OCI-LY3 (cell line): ENCODE results near the gene ARHGAP21.

ENCODE experiments used
- CTCF ChIP-seq: fragments of 200-600, 300-600 bp; sonication (generic); IDR thresholded peaks from 2 replicates; pipeline ENCODE4 v1.5.1; 2014; ENCODE audit warnings: antibody characterized with exemption, low read length, low read depth
- EZH2phosphoT487 ChIP-seq: fragments of 200-600 bp; shearing (Covaris generic); IDR thresholded peaks from 2 replicates; pipeline ENCODE4 v1.6.1; 2018; ENCODE audit warnings: antibody characterized with exemption, mixed run types, low read depth

- no peak for TF ChIP-seq CTCF
- TF ChIP-seq EZH2phosphoT487: no peak
Observed at GRCh38 chr10:24571870-24572450, 151.7 kb downstream of the ARHGAP21 start.
